Anterior cingulate cortex (tissue), 58 donors: ENCODE measurements around the gene IAH1.

ENCODE experiments used
- DNase-seq, 58 donors: peaks; one replicate each; lab custom pipeline; 2025; lab: John Stamatoyannopoulos, UW

IAH1 gene, protein sequence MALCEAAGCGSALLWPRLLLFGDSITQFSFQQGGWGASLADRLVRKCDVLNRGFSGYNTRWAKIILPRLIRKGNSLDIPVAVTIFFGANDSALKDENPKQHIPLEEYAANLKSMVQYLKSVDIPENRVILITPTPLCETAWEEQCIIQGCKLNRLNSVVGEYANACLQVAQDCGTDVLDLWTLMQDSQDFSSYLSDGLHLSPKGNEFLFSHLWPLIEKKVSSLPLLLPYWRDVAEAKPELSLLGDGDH

DNA sequence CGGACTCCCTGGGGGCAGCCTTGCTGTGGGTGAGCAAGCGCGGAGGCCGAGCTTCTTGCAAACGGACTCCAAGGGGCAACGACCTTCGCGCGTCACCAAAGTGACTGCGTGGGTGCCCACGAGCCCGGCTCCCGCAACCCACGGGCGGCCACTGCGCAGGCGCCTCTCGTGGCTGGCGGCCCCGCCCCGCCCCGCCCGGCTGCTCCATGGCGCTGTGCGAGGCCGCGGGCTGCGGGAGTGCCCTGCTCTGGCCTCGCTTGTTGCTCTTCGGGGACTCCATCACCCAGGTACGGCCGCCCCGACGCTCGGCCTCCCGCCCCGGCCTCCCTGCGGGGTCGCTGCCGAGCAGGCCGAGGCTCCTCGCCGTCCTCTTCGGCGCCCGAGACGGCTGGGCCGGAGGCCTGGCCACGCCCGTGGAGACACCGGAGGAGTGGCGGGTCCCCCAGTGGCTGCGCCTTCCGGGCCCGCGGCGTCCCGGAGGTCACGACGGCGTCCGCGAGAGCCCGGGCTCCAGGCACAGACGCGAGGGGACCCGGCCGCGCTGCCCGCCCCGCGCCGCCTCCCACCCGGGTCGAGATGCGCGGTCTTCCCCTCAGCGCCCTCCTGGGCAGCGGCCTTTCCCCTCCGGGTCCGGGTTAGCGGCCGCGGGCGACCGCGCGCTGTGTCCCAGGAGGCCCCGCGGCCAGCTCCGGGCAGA lies at the start of gene IAH1:
Gene IAH1, plus strand, starts transcription at position 191 of the 697 bp plus-strand sequence. Its CDS starts 16 bp downstream, at position 207.
- DNase-seq: peak in 52 of 58 donors; percentile 11 to 81 (median 62)

DNA sequence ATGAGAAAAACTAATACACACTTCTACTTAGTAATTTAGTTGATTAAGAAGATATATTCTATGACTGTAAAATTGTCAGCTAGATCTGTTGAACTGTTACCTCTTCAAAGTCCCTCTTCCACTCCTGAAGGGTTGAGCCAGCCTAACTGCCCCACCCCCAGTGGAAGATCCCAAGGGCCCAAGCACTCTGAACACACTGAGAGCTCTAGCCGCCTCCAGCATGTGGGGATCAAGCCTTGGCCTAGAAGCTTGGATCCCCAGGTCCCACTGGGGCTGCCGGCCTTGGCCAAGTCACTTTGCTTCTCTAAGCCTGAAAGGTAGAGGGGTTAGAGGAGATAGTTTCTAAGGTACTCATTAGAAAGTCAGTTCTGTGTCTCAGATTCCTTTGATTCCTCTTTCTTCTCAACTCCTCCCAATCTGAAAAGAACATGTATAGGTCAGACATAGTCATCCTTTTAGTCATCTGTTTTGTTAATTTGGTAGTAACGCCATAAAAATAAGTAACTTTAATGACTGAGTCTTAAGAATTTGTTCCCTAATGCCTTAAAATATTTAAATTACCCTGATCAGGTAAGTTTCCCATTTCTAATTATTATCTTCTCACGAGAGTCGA lies 45.3 kb upstream of the IAH1 start:
- no peak for DNase-seq

DNA sequence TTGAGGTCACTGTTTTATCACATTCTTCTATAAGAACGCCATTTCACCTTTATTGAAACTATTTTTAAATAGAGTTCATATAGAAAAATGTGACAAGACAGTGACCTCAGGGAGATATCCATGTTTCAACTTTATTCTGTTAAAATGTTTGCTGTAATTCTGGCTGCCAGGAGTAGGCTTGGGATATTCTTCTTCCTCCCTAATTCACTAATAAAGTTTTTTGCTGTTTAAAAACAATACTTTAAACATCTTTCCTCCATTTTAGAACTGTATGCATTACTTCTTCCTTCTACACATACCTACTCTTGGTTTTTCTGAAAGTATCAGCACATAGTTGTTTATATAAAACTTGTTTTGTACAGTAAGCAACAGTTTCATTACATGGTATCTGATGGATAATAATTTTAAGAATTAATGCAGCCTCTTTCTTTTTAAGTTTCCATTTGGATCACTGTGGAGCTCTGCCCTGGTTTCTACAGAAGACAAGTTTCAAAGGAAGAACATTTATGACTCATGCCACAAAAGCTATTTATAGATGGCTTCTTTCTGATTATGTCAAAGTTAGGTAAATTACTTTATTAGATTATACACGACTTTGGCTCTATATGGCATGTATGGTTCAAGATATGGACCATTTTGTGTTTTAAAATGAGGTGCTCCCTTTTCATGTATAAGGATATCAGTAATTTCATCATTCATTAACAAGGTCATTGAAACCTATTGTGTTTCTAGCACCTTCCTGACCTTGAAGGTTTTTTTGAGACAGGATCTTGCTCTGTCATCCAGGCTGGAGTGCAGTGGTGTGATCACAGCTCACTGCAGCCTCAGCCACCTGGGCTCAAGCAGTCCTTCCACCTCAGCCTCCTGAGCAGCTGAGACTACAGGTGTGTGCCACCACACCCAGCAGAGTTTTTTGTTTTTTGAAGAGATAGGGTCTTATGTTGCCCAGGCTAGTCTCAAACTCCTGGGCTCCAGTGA lies 43.7 kb upstream of the IAH1 start:
- DNase-seq: no peak

DNA sequence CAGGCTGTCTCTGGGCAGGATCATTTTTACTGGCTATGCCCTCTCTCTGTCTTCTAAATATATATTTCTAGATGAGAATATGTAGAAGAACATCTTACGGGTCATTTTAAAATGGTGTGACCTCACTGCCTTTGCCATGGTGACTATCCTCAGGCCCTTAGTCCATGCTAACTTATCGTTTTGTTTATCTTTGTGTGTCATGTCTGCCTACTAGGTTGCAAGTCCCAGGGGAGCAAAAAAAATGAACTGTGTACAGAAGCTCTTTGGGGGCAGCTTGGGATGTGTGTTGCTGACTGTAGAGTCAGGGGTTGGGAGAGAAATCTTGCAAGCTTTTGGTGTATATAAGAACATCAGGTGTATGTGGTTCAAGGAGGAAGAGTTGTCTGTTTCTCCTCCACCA lies 39.9 kb upstream of the IAH1 start:
- DNase-seq: no peak

DNA sequence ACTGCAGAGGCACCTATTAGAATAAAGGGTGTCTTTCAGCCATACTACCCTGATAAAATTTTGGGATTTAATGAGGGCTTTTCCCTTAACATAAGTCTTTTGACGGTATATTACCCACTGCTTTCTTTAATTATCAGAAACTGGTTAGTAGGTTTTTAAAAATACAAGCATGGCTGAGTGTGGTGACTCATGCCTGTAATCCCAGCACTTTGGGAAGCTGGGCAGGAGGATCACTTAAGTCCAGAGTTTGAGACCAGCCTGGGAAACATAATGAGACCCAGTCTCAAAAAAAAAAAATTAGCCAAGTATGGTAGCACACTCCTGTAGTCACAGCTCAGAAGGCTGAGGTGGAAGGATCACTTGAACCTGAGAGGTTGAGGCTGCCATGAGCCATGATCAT lies 34.8 kb upstream of the IAH1 start:
- no peak for DNase-seq

DNA sequence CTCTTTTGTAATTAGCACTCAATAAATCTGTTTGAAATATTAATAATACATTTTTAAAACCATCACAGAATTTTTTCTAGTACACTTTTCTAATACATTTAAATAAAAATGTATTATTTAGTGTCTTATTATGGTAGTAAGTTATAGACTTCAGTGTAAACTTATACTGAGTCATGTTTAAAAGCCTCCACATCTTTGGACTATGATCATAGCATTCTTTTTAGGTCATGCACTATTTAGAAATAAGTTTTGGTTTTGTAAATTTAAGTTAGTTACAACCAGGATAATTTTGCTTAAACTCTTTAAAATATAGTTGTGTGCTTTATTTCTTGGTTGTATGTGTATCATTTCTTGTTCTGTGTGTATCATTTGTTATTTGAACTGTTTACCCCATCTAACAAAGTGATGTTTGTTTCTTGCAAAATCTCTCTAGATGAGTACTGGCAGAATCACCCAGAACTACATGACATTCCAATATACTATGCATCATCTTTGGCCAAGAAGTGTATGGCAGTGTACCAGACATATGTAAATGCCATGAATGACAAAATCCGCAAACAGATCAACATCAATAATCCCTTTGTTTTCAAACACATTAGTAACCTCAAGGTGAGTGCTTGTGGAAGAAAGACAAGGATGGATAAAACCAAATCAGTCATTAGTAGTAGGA lies 34.2 kb upstream of the IAH1 start:
- no peak for DNase-seq

DNA sequence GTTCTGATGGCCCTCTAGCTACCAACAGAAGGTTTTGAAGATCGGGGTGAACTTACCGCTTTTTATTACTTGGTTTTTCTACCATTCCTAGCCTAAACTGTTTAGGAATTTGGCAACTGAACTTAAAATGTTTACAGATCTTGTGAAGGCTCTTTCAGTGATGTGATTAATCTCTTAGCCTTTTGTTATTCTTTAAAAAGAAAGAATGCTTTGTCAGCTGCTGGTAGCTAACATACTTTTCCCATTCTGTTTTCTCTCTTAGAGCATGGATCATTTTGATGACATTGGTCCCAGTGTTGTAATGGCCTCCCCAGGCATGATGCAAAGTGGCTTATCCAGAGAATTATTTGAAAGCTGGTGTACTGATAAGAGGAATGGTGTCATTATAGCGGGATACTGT lies 32.8 kb upstream of the IAH1 start:
- no peak for DNase-seq

DNA sequence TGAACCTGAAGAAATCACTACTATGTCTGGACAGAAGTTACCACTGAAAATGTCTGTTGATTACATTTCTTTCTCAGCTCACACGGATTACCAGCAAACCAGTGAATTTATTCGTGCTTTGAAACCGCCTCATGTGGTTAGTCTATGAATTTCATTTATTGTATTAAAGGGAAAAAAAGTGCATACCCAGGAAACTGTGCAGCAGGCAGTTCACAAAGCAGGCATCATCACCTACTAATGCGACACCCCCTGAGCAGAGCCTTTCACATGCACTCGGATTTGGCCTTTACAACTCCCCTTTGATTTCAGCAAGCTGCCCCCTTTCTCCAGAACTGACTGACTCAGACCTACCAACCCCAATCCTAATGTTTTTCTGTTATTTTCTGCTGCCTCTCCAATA lies 30.8 kb upstream of the IAH1 start:
- no peak for DNase-seq

DNA sequence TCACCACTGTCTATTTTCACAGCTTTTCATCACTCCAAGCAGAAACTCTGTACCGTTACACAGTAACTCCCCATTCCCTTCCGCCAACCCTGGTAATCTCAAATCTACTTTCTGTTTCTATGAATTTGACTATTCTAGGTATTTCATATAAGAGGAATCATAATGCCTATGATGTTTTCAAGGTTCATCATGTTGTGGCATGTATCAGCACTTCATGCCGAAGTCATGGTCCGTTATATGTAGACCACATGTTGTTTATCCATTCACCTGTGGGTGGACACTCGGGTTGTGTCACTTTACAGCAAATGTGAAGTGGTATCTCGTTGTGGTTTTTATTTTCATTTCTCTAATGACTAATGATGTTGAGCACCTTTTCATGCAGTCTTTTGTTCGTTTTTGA lies 29.3 kb upstream of the IAH1 start:
- DNase-seq: no peak

DNA sequence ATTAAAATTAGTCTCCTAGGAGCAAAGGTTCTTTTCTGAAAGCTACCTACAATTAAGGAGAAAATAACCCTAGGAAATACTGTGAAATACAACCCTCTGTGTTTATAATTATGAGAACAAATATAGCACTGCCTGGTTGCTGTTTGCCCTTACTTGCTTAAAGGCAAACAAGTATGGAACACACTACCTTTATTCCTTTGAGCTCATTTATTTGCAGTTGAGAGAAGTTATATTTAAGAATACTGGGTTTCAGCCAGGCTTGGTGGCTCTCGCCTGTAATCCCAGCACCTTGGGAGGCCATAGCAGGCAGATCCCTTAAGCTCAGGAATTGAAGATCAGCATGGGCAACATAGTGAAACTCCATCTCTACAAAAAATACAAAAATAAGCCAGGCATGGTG lies 23.1 kb upstream of the IAH1 start:
- DNase-seq: no peak

DNA sequence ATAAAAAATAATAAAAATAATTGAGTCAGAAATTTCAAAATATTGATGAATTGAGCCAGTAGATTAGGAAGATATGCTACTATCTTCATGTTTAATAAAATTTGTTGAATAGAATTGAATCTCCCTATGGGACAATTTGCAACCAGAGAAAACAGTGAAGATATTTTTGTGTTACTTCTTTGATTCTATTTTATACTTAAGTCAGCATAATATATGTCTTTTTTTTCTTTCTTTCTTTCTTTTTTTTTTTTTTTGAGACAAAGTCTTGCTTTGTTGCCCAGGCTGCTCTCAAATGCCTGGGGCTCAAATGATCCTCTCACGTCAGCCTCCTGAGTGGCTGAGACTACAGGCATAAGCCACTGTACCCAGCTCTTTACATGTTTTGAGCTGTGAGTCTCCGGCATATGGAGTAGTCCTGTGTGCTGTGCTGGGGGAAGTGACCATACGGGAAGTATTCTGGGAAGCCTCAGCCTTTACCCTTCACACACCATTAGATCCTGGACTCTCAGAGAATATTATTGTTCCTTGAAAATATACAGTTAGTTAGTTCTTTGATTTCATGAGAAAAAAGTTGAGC lies 13.8 kb upstream of the IAH1 start:
- DNase-seq: no peak

DNA sequence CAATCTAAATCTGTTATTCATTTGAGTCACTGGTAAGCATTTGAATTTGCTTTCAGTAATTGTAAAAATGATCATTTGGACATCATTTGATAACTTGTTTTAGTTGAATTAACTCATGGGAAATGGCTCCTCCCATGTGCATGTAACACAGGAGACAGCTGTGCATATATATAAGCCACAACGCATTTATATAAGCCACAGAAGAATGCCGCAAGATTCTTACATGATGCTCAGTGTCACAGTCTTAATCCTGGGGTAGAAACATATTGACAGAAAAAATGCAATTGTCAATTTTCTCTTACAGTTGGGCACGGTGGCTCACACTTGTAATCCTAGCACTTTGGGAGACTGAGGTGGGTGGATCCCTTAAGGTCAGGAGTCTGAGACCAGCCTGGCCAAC lies 13.3 kb upstream of the IAH1 start:
- DNase-seq: no peak

DNA sequence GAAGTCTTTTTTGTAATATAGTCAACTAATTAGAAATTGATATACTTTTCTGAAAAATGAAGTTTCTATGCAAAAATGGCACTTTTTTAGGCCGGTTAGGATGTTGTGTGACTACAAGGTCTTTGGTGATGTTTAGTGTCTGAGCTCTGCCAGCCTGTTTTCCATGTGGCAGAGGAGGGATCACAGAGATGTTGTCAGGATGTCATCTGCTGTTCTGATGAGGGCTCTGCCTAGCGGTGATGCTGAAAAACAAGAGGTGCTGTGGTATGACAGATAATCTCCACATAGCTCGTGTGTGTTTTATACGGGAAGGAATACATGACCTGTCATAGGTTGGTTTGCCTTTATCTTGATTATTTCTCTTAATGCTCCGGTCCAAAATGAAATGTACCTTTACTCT lies 12.0 kb upstream of the IAH1 start:
- no peak for DNase-seq

DNA sequence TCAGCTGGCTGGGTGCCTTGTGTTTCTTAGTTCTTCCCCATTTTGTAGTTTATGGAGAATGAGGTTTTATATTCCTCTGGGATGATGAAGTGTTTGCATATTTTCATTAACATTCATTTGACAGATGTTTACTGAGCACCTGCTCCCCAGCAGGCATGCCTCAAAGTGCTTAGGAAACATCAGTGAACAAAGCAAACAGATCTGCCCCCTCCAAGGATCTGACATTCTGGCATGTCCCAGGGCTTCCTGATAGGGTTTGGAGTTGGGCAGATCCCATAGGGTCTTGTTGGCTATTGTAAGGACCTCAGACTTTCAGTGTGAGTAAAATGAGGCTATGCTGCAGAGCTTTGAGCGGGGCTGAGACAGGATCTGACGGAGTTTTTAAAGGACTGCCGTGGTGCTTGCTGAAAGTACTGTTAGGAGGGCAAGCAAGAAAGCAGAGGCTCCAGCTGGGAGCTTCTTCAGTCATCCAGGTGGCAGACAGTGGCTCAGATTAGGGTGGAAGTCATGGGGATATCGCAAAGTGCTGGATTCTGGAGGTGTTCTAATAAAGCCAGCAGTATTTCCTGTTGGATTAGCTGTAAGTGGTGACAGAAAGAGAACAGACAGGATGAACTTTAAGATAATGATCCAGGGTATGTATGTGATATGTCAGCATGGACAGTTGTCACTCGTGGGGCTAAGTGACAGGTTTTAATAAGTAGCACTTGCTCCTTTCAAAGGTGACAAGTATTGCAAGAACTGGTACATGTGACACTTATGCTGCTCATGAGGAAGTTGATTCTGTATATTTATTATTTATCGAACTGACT lies 11.3 kb upstream of the IAH1 start:
- no peak for DNase-seq

DNA sequence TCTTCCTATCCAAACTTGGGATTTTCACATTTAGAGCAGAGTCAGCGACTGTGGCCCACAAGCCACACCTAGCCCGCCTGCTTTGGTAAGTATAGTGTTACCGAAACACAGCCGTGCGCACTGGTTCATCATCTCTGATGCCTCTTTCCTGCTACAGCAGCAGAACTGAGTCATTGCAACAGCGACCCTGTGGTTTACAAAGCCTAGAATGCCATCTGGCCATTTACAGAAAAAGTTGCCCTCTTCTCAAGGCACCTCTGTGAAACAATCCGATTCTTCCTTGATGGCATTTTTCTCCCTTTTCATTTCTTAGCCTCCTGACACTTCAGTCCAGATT lies 10.7 kb upstream of the IAH1 start:
- DNase-seq: no peak

DNA sequence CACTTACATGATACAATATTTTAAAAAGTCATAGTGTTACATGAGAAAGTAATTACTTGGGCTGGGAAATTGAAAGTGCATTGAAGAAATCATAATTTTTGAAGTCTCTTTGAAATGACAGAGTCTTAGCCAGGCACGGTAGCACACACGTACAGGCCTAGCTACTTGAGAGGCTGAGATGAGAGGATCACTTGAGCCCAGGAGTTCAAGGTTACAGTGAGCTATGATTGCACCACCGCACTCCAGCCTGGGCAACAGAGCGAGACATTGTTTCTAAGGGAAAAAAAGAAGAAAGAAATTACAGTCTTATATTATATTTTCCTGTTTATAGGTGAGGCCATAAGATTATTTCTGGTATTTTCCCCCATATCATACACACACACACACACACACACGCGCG lies 9.2 kb upstream of the IAH1 start:
- DNase-seq: no peak

DNA sequence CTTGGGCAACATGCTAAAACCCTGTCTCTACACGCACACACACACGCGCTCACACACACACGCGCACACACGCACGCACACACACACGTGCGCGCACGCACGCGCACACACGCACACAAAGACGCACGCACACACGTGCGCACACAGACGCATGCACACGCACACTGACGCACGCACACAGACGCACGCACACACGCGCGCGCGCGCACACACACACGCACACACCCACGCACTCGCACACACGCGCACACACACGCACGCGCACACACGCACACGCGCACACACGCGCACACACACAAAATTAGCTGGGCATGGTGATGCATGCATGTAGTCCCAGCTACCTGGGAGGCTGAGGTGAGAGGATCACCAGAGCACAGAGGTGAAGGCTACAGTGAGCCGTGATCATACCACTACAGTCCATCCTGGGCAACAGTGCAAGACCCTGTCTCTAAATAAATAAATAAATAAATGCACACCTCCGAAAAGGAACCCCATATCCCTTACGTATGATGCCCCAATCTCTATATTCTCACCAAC lies 8.1 kb upstream of the IAH1 start:
- DNase-seq: no peak

DNA sequence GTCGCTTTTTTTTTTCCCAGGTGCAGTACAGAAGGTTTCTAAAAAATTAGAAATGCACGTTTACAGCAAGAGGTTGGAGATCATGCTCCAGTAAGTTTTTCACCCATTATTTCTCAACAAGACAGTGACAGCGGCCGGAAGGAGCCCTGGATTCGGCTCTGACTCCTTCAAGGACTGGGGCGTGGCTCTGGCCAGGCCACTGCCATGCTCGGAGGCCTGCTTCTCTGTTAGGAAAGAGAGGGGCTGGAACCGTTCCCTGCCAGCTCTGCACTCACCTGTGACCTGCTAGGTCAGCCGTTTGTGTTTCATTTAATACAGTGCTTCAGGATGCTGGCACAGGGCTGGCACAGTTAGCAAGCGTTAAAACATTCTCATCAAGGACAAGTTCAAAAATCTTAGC lies 6.7 kb upstream of the IAH1 start:
- no peak for DNase-seq

DNA sequence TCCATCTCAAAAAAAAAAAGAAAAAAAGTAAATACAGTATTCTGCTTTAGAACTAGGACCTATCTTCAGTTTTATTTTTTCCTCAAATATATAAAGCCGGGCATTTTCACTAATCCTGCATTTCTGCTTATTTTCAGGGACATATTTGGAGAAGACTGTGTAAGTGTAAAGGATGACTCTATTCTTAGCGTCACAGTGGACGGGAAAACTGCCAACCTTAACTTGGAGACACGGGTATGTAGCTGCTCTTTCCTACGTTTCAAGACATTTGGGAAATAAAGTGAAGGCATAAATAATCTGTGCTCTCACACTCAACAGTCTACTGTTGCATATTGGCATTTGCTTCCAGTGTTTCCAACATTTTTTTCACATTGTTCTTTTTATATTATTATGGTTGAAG lies 3.1 kb upstream of the IAH1 start:
- DNase-seq: peak in 8 of 58 donors; percentile 12 to 54 (median 25)
